ENCODE measurements around the gene RAB6A. TPM values are rescaled to one million over a fixed set of nuclear protein-coding genes. Genes with fewer than 3 reads are reported as not detected.

RAB6A gene
- total RNA-seq, 4 donors from 2014 or later = 96.9 to 145 (median 118) TPM

DNA sequence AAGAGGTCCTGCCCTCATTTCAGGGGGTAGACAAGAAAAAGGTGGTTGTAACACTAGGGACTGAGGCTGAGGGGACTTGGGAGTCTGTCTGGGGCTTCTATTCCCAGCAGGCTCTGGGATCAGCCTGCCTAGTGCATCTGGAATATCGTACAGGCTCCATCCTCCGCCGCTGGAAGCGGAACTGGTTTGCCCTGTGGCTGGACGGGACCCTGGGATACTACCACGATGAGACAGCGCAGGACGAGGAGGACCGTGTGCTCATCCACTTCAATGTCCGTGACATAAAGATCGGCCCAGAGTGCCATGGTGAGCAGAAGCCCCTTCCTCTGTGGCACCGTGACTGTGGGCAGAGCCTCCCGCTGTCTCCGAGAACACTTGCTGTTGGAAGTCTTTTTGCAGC lies 110.5 kb downstream of the RAB6A start:
- TF ChIP-seq CTCF (IDR thresholded peaks at IDR 0.05; ENCODE audit: low read depth) = no peak

GRCh38 chr11:73649206-73649605 lies 111.7 kb downstream of the RAB6A start:
- TF ChIP-seq CTCF (IDR thresholded peaks at IDR 0.05; ENCODE audit: low read depth) = no peak

DNA sequence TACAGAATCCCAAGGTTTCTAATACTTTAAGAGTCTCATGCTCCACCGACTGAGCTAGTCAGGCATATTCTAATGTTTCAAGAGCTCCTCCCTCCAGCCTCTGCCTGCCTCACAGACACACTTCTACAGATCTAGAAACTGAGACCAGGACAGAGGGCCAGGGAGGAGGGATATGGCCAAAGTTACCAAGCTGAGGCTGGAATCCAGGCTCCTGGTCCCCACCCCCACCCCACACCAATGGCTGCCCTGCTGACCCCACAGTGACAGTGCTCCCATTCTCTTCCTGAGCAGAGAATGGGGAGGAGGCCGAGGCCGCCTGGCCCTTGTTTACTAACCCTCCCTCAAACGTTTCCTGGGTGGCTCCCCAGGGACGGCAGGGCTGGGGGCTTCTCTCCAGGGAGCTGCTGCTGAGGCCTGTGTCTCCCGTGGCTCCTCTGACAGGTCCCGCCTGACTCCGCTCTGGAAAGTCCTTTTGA lies 112.3 kb downstream of the RAB6A start:
- no peak for TF ChIP-seq CTCF (IDR thresholded peaks at IDR 0.05; ENCODE audit: low read depth)

- no peak for TF ChIP-seq CTCF (IDR thresholded peaks at IDR 0.05; ENCODE audit: low read depth)
Observed at GRCh38 chr11:73648121-73648520, 112.8 kb downstream of the RAB6A start.

DNA sequence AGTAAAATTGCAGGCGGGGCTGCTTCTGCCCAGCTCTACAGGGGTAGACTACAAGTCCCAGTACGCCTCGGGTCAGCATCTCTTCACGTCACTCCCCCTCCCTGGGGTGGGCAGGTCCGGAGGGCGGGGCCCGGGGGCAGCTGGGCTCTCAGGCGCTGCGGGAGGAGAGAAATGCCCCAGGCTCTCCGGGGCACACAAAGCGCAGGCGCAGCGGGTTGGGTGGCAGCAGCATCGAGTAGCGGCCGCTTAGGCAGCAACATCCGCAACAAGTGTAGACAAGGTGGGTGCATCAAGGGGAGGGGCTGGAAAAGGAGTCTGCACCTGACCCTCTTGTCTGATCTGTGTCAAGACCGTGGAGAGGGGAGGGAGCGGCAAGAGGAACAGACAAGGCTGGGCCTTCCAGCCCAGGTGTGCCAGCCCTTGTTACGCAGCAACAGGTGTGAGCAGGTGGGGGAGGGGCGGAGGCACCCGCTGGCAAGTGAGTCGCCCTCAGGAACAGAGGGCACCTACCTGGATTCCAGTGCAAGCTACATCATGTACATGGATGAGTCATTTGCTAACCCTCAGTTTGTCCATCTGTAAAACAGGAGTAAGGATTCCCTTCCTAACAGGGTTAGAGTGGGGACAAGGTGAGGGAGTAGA lies 113.3 kb downstream of the RAB6A start:
- no peak for TF ChIP-seq CTCF (IDR thresholded peaks at IDR 0.05; ENCODE audit: low read depth)

DNA sequence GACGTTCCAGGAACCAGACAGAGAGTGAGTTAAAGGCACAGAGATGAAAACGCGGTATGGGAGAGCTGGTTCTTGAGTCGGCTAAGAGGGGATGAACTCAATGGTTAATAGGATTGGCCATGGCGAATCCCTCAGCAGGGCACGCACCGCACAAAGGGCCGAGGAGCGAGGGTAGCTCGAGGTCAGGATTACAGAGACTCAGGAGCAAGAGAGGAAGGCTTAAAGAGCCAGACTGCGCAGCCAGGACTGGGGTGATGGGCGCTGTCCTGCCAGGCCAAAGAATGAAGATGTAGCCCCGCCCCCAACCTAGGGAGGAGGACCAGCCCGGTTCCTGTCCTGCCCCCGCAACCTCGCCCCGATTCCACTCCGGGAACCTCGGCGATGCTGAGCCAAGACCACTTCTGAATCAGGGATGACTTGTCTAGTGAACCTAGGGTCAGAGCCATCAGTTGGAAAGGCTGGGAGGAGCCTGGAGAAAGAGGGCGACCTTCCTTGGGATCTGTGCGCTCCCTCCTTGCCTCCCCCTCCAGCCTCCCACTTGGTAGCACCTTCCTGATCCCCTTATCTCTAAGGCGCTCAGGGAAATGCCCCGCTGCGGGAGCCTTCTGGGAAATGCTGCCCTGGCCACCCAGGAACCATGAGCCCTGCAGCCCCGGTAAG lies 114.8 kb downstream of the RAB6A start, which contains the start of gene PLEKHB1:
Gene PLEKHB1 (plus strand): TSS at position 610 of the 660 bp plus-strand sequence. CDS start 28 bp downstream, at position 638.
- TF ChIP-seq CTCF (IDR thresholded peaks at IDR 0.05; ENCODE audit: low read depth) = no peak

DNA sequence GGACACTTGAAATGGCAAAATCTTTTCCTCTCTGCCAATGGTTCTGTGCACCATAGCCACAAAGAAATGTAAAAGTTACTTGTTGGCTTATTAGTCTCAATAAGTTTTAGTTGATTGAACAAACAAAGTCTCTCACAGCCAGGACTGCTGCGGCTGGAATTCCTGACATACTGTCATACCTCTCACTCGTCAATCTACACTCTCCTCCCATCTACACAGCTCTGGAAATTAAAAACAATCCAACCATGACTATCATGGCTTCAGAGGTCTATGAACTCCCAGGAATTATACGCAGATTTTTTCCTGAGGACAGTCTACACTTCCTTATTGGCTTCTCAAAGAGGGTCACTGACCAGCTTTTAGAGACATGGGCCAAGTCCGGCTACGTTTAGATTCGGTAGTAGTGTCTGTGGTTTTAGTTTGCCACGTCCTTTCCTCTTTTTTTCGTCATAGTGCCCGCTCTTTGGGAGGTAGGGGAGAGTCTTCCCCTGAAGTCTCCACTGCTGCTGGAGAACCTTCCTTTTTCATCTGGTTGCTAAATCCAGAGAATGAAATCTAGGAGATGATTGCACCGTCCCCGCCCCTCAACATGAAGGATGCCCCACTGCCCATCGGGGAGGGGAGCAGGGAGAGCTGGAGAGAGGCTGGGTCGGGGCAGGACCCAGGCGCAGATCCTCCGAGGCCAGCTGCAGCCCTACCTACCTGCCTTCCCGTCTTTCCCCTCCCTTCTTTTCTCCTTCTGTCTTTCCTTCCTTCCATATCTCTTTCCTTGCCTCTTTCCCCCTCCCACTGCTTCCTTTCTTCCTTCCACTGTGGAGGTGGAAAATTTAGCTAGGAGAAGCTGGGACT lies 115.5 kb downstream of the RAB6A start:
- no peak for TF ChIP-seq CTCF (IDR thresholded peaks at IDR 0.05; ENCODE audit: low read depth)

All from subcutaneous adipose tissue (tissue), 4 donors.